Measurements from ENCODE around the gene RHEX. TPM values are rescaled to one million over a fixed set of nuclear protein-coding genes. Genes with fewer than 3 reads are reported as not detected.
A peak's percentile ranks its signal among the peaks of the same experiment; 100 is the strongest.

Gene RHEX
- total and polyA plus RNA-seq, 4 experiments from 2014 or later, result 0.30 to 0.55 (median 0.55) TPM; not detected in 1

- peak within 1 kb of the TSS in 2 of 7 donors; percentile 62 to 78 for H3K27ac Mint-ChIP-seq
- Histone ChIP-seq H3K4me3 (ENCODE audit: low read length in 2 of 2) (no peak within 1 kb of the TSS), H3K9me3 (ENCODE audit: control insufficient read depth in 1 of 2, low read length in 2 of 2) (peaks cover 0 to 3% of the 10 kb centered on the region in 2 donors), H3K4me1 (ENCODE audit: insufficient read depth, low read length) (no peaks in the 10 kb centered on the region), H3K27me3 (ENCODE audit: insufficient read depth, low read length) (peaks cover 4% of the 10 kb centered on the region), H3K27ac (ENCODE audit: low read depth, low read length) (no peak within 1 kb of the TSS), H3K36me3 (ENCODE audit: insufficient read depth, low read length) (no peaks in the 10 kb centered on the region)
- peaks cover 0 to 3% of the 10 kb centered on the region in 2 donors for H3K36me3 Mint-ChIP-seq
- intact Hi-C loops (cut with micrococcal nuclease), result no loop called here
- H3K9me3 Mint-ChIP-seq, result peaks cover 2 to 25% (median 20%) of the 10 kb centered on the region in 8 donors
- POLR2A ChIA-PET (ENCODE audit: partially characterized antibody), result interaction anchor here (0.9 kb wide), 1 partner anchor 26 kb away, joined by 3 read pairs; no protein-coding TSS in a partner anchor
- peaks cover 3 to 12% (median 9%) of the 10 kb centered on the region in 4 donors for H3K4me1 Mint-ChIP-seq
- peak within 1 kb of the TSS in 7 of 8 donors; percentile 27 to 69 (median 57) for H3K4me3 Mint-ChIP-seq
- DNase-seq, result no peak
- CTCF ChIA-PET (ENCODE audit: partially characterized antibody), result no interaction called here
- H3K27me3 Mint-ChIP-seq, result peaks cover 22 to 29% of the 10 kb centered on the region in 2 donors
These were observed 64.4 kb downstream of the RHEX start, which contains the start of gene AVPR1B for GRCh38 chr1:206117151-206117948. Gene AVPR1B (minus strand): TSS chr1:206117388. CDS start chr1:206116890, 498 bp downstream.

- no peak overlapping the region for H3K27ac ChIP-seq (ENCODE audit: low read depth, low read length)
- Mint-ChIP-seq H3K4me1 (peaks cover 3 to 12% (median 5%) of the 10 kb centered on the region in 4 donors), H3K4me3 (no peak overlapping the region), H3K36me3 (peaks cover 0 to 3% of the 10 kb centered on the region in 2 donors), H3K9me3 (peaks cover 5 to 33% (median 26%) of the 10 kb centered on the region in 8 donors), H3K27ac (no peak overlapping the region), H3K27me3 (peaks cover 32 to 37% of the 10 kb centered on the region in 2 donors)
- no peak overlapping the region for H3K4me3 ChIP-seq (ENCODE audit: low read length in 2 of 2)
- H3K27me3 ChIP-seq (ENCODE audit: insufficient read depth, low read length), result peaks cover 4% of the 10 kb centered on the region
- H3K9me3 ChIP-seq (ENCODE audit: control insufficient read depth in 1 of 2, low read length in 2 of 2), result peaks cover 0 to 3% of the 10 kb centered on the region in 2 donors
- no peaks in the 10 kb centered on the region for H3K36me3 ChIP-seq (ENCODE audit: insufficient read depth, low read length)
- no peak for DNase-seq
- intact Hi-C loops (cut with micrococcal nuclease), result no loop called here
- ChIA-PET POLR2A (ENCODE audit: partially characterized antibody) (no interaction called here), CTCF (ENCODE audit: partially characterized antibody) (interaction anchor here (1.6 to 2.0 kb wide), 2 partner anchors 12 to 14 kb away, joined by 4 to 6 read pairs; no protein-coding TSS in a partner anchor)
- H3K4me1 ChIP-seq (ENCODE audit: insufficient read depth, low read length), result no peaks in the 10 kb centered on the region
These were observed 67.4 kb downstream of the RHEX start for GRCh38 chr1:206120406-206120805.

GRCh38 chr1:206121269-206121668, 68.3 kb downstream of the RHEX start:
- no peak overlapping the region for H3K4me3 ChIP-seq (ENCODE audit: low read length in 2 of 2)
- peaks cover 5 to 33% (median 26%) of the 10 kb centered on the region in 8 donors for H3K9me3 Mint-ChIP-seq
- peaks cover 4% of the 10 kb centered on the region for H3K27me3 ChIP-seq (ENCODE audit: insufficient read depth, low read length)
- H3K4me1 Mint-ChIP-seq, result peaks cover 3 to 12% (median 5%) of the 10 kb centered on the region in 4 donors
- H3K27me3 Mint-ChIP-seq, result peaks cover 35 to 40% of the 10 kb centered on the region in 2 donors
- H3K4me3 Mint-ChIP-seq, result no peak overlapping the region
- H3K27ac ChIP-seq (ENCODE audit: low read depth, low read length), result no peak overlapping the region
- H3K27ac Mint-ChIP-seq, result no peak overlapping the region
- intact Hi-C loops (cut with micrococcal nuclease), result no loop called here
- H3K36me3 Mint-ChIP-seq, result peaks cover 0 to 3% of the 10 kb centered on the region in 2 donors
- no peak for DNase-seq
- CTCF ChIA-PET (ENCODE audit: partially characterized antibody), result interaction anchor here (1.6 kb wide), 1 partner anchor 13 kb away, joined by 4 read pairs; no protein-coding TSS in a partner anchor
- H3K36me3 ChIP-seq (ENCODE audit: insufficient read depth, low read length), result no peaks in the 10 kb centered on the region
- no peaks in the 10 kb centered on the region for H3K4me1 ChIP-seq (ENCODE audit: insufficient read depth, low read length)
- peaks cover 0 to 3% of the 10 kb centered on the region in 2 donors for H3K9me3 ChIP-seq (ENCODE audit: control insufficient read depth in 1 of 2, low read length in 2 of 2)
- POLR2A ChIA-PET (ENCODE audit: partially characterized antibody), result no interaction called here

- Mint-ChIP-seq H3K27me3 (peaks cover 32 to 39% of the 10 kb centered on the region in 2 donors), H3K9me3 (peaks cover 5 to 33% (median 26%) of the 10 kb centered on the region in 8 donors), H3K4me3 (no peak overlapping the region), H3K4me1 (peaks cover 0 to 3% (median 2%) of the 10 kb centered on the region in 4 donors), H3K36me3 (peaks cover 0 to 3% of the 10 kb centered on the region in 2 donors), H3K27ac (no peak overlapping the region)
- Histone ChIP-seq H3K36me3 (ENCODE audit: insufficient read depth, low read length) (no peaks in the 10 kb centered on the region), H3K4me1 (ENCODE audit: insufficient read depth, low read length) (no peaks in the 10 kb centered on the region), H3K27ac (ENCODE audit: low read depth, low read length) (no peak overlapping the region), H3K4me3 (ENCODE audit: low read length in 2 of 2) (no peak overlapping the region), H3K9me3 (ENCODE audit: control insufficient read depth in 1 of 2, low read length in 2 of 2) (peaks cover 0 to 3% of the 10 kb centered on the region in 2 donors), H3K27me3 (ENCODE audit: insufficient read depth, low read length) (peaks cover 4% of the 10 kb centered on the region)
- intact Hi-C loops (cut with micrococcal nuclease), result no loop called here
- no peak for DNase-seq
- CTCF ChIA-PET (ENCODE audit: partially characterized antibody), result no interaction called here
- POLR2A ChIA-PET (ENCODE audit: partially characterized antibody), result no interaction called here
These were observed 69.7 kb downstream of the RHEX start for GRCh38 chr1:206122686-206123085.

- Histone ChIP-seq H3K4me1 (ENCODE audit: insufficient read depth, low read length) (no peaks in the 10 kb centered on the region), H3K4me3 (ENCODE audit: low read length in 2 of 2) (no peak overlapping the region), H3K9me3 (ENCODE audit: control insufficient read depth in 1 of 2, low read length in 2 of 2) (peaks cover 0 to 3% of the 10 kb centered on the region in 2 donors), H3K27me3 (ENCODE audit: insufficient read depth, low read length) (no peaks in the 10 kb centered on the region), H3K36me3 (ENCODE audit: insufficient read depth, low read length) (no peaks in the 10 kb centered on the region), H3K27ac (ENCODE audit: low read depth, low read length) (no peak overlapping the region)
- ChIA-PET POLR2A (ENCODE audit: partially characterized antibody) (no interaction called here), CTCF (ENCODE audit: partially characterized antibody) (no interaction called here)
- Mint-ChIP-seq H3K4me3 (no peak overlapping the region), H3K9me3 (peaks cover 5 to 30% (median 22%) of the 10 kb centered on the region in 8 donors), H3K4me1 (no peaks in the 10 kb centered on the region), H3K27me3 (peaks cover 28 to 30% of the 10 kb centered on the region in 2 donors), H3K27ac (peak overlapping the region in 1 of 7 donors; percentile 53), H3K36me3 (peaks cover 0 to 3% of the 10 kb centered on the region in 2 donors)
- DNase-seq, result no peak
- intact Hi-C loops (cut with micrococcal nuclease), result no loop called here
These were observed 72.4 kb downstream of the RHEX start for GRCh38 chr1:206125346-206125745.

- no peak overlapping the region for H3K27ac Mint-ChIP-seq
- Histone ChIP-seq H3K27me3 (ENCODE audit: insufficient read depth, low read length) (no peaks in the 10 kb centered on the region), H3K27ac (ENCODE audit: low read depth, low read length) (no peak overlapping the region), H3K4me1 (ENCODE audit: insufficient read depth, low read length) (no peaks in the 10 kb centered on the region), H3K9me3 (ENCODE audit: control insufficient read depth in 1 of 2, low read length in 2 of 2) (no peaks in the 10 kb centered on the region), H3K36me3 (ENCODE audit: insufficient read depth, low read length) (no peaks in the 10 kb centered on the region), H3K4me3 (ENCODE audit: low read length in 2 of 2) (no peak overlapping the region)
- no peaks in the 10 kb centered on the region for H3K4me1 Mint-ChIP-seq
- peaks cover 1 to 11% (median 4%) of the 10 kb centered on the region in 8 donors for H3K9me3 Mint-ChIP-seq
- CTCF ChIA-PET (ENCODE audit: partially characterized antibody), result interaction anchor here (1.0 kb wide), 1 partner anchor 21 kb away, joined by 4 read pairs; no protein-coding TSS in a partner anchor
- no peak overlapping the region for H3K4me3 Mint-ChIP-seq
- POLR2A ChIA-PET (ENCODE audit: partially characterized antibody), result no interaction called here
- no peaks in the 10 kb centered on the region for H3K36me3 Mint-ChIP-seq
- intact Hi-C loops (cut with micrococcal nuclease), result no loop called here
- no peak for DNase-seq
- peaks cover 28 to 29% of the 10 kb centered on the region in 2 donors for H3K27me3 Mint-ChIP-seq
These were observed 74.4 kb downstream of the RHEX start for GRCh38 chr1:206127336-206127735.

- Histone ChIP-seq H3K27me3 (ENCODE audit: insufficient read depth, low read length) (no peaks in the 10 kb centered on the region), H3K4me3 (ENCODE audit: low read length in 2 of 2) (no peak overlapping the region), H3K27ac (ENCODE audit: low read depth, low read length) (no peak overlapping the region), H3K36me3 (ENCODE audit: insufficient read depth, low read length) (no peaks in the 10 kb centered on the region), H3K4me1 (ENCODE audit: insufficient read depth, low read length) (no peaks in the 10 kb centered on the region), H3K9me3 (ENCODE audit: control insufficient read depth in 1 of 2, low read length in 2 of 2) (no peaks in the 10 kb centered on the region)
- H3K9me3 Mint-ChIP-seq, result peaks cover 0 to 6% (median 0%) of the 10 kb centered on the region in 8 donors
- ChIA-PET POLR2A (ENCODE audit: partially characterized antibody) (no interaction called here), CTCF (ENCODE audit: partially characterized antibody) (interaction anchor here (1.0 kb wide), 1 partner anchor 22 kb away, joined by 4 read pairs; no protein-coding TSS in a partner anchor)
- peaks cover 26 to 28% of the 10 kb centered on the region in 2 donors for H3K27me3 Mint-ChIP-seq
- DNase-seq, result no peak
- H3K4me1 Mint-ChIP-seq, result no peaks in the 10 kb centered on the region
- intact Hi-C loops (cut with micrococcal nuclease), result no loop called here
- H3K4me3 Mint-ChIP-seq, result no peak overlapping the region
- no peaks in the 10 kb centered on the region for H3K36me3 Mint-ChIP-seq
- H3K27ac Mint-ChIP-seq, result no peak overlapping the region
These were observed 75.2 kb downstream of the RHEX start for GRCh38 chr1:206128196-206128595.
